Measurements from ENCODE around the gene ZBTB44. TPM values are rescaled to one million over a fixed set of nuclear protein-coding genes. Genes with fewer than 3 reads are reported as not detected.

The ZBTB44 gene
- polyA plus RNA-seq, 1 of the 3 experiments (the other 2 are of a cell fraction): 5.0 TPM

- ChIA-PET CTCF (no interaction called here), POLR2A (no interaction called here)
- no peak overlapping the region for H3K27ac ChIP-seq (ENCODE audit: low read depth in 2 of 2, low read length in 1 of 2)
- H3K4me3 ChIP-seq (ENCODE audit: low read depth in 2 of 2, low read length in 1 of 2): no peak overlapping the region
- H3K27me3 ChIP-seq (ENCODE audit: insufficient read depth): no peaks in the 10 kb centered on the region; the same call in 1 of the 2 replicates
- WGBS (ENCODE audit: low lambda C conversion rate): 64% methylated on average over 8 of the region's 19 CpGs
- H3F3A ChIP-seq (replicated peaks; ENCODE audit: insufficient read depth): no peaks in the 10 kb centered on the region
- H4K20me1 ChIP-seq (ENCODE audit: insufficient read depth): no peaks in the 10 kb centered on the region
- H3K79me2 ChIP-seq (ENCODE audit: insufficient read depth): no peaks in the 10 kb centered on the region
- H3K9ac ChIP-seq: no peak overlapping the region
- no peaks in the 10 kb centered on the region for H3K4me1 ChIP-seq (ENCODE audit: control insufficient read depth in 1 of 2, insufficient read depth in 2 of 2, low read depth in 1 of 2, low read length in 1 of 2)
- no peak overlapping the region for H3K4me2 ChIP-seq
- H3K9me2 ChIP-seq: no peaks in the 10 kb centered on the region
- TF ChIP-seq, protein P1, sequence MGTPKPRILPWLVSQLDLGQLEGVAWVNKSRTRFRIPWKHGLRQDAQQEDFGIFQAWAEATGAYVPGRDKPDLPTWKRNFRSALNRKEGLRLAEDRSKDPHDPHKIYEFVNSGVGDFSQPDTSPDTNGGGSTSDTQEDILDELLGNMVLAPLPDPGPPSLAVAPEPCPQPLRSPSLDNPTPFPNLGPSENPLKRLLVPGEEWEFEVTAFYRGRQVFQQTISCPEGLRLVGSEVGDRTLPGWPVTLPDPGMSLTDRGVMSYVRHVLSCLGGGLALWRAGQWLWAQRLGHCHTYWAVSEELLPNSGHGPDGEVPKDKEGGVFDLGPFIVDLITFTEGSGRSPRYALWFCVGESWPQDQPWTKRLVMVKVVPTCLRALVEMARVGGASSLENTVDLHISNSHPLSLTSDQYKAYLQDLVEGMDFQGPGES (IDR thresholded peaks at IDR 0.05; ENCODE audit: low read depth, low read length): no peak
- TF ChIP-seq FOSL2 (IDR thresholded peaks at IDR 0.05; ENCODE audit: borderline replicate concordance, low read depth) (no peak), MEF2A (IDR thresholded peaks at IDR 0.05; ENCODE audit: borderline replicate concordance, low read depth) (no peak), TCF12 (IDR thresholded peaks at IDR 0.05) (no peak), RFX5 (IDR thresholded peaks at IDR 0.05; ENCODE audit: low read length) (no peak), TAF1 (IDR thresholded peaks at IDR 0.05; ENCODE audit: borderline replicate concordance, low read depth, low read length) (no peak), FOXM1 (IDR thresholded peaks at IDR 0.05; ENCODE audit: low read depth) (no peak), MXI1 (IDR thresholded peaks at IDR 0.05; ENCODE audit: low read depth, low read length) (no peak), ZBTB33 (IDR thresholded peaks at IDR 0.05; ENCODE audit: borderline replicate concordance, low read depth) (no peak), GATA2 (CRISPR knock-in tag; IDR thresholded peaks at IDR 0.05) (no peak), NRF1 (IDR thresholded peaks at IDR 0.05; ENCODE audit: low read depth, low read length) (no peak)
- no peak overlapping the region for H2AFZ ChIP-seq (ENCODE audit: low read depth)
- no peaks in the 10 kb centered on the region for H3K9me3 ChIP-seq
- no peaks in the 10 kb centered on the region for H3K36me3 ChIP-seq (replicated peaks in 1 of 2; ENCODE audit: control insufficient read depth in 1 of 2, insufficient read depth in 2 of 2, low read length in 1 of 2)
- DNase-seq: no peak
These were observed 126.0 kb downstream of the ZBTB44 start for GRCh38 chr11:130188585-130189347.

- H3K9me2 ChIP-seq: no peaks in the 10 kb centered on the region
- TF ChIP-seq RFX5 (IDR thresholded peaks at IDR 0.05; ENCODE audit: low read length): no peak
- no peak for TF ChIP-seq FOXJ3 (CRISPR knock-in tag; IDR thresholded peaks at IDR 0.05)
- TF ChIP-seq ELF1 (IDR thresholded peaks at IDR 0.05): no peak
- no peak for TF ChIP-seq EP300 (IDR thresholded peaks at IDR 0.05; ENCODE audit: borderline replicate concordance in 1 of 2, low read depth in 1 of 2, low read length in 1 of 2)
- TF ChIP-seq TEAD4 (IDR thresholded peaks at IDR 0.05; ENCODE audit: borderline replicate concordance, insufficient read depth): no peak
- no peak for TF ChIP-seq FOXM1 (IDR thresholded peaks at IDR 0.05; ENCODE audit: low read depth)
- no peak for TF ChIP-seq NFIC (IDR thresholded peaks at IDR 0.05; ENCODE audit: borderline replicate concordance)
- TF ChIP-seq SMC3 (IDR thresholded peaks at IDR 0.05; ENCODE audit: low read depth, low read length): no peak
- no peak for TF ChIP-seq FOSL2 (IDR thresholded peaks at IDR 0.05; ENCODE audit: borderline replicate concordance, low read depth)
- no peak for TF ChIP-seq MEF2A (IDR thresholded peaks at IDR 0.05; ENCODE audit: borderline replicate concordance, low read depth)
- TF ChIP-seq MAX (IDR thresholded peaks at IDR 0.05; ENCODE audit: low read depth): no peak
- TF ChIP-seq RXRA (IDR thresholded peaks at IDR 0.05; ENCODE audit: borderline replicate concordance, low read depth): no peak
- no peak for TF ChIP-seq RAD21 (IDR thresholded peaks at IDR 0.05; ENCODE audit: low read length)
- no peak overlapping the region for H3K4me2 ChIP-seq
- WGBS (ENCODE audit: low lambda C conversion rate): 82% methylated on average over 14 of the region's 14 CpGs
- ChIA-PET POLR2A (no interaction called here), CTCF (no interaction called here)
- no peak overlapping the region for H3K27ac ChIP-seq (ENCODE audit: low read depth in 2 of 2, low read length in 1 of 2)
- no peaks in the 10 kb centered on the region for H4K20me1 ChIP-seq (ENCODE audit: insufficient read depth)
- H3K4me1 ChIP-seq (ENCODE audit: control insufficient read depth in 1 of 2, insufficient read depth in 2 of 2, low read depth in 1 of 2, low read length in 1 of 2): no peaks in the 10 kb centered on the region
- H3K36me3 ChIP-seq (replicated peaks in 1 of 2; ENCODE audit: control insufficient read depth in 1 of 2, insufficient read depth in 2 of 2, low read length in 1 of 2): no peaks in the 10 kb centered on the region
- no peaks in the 10 kb centered on the region for H3F3A ChIP-seq (replicated peaks; ENCODE audit: insufficient read depth)
- no peaks in the 10 kb centered on the region; the same call in 1 of the 2 replicates for H3K27me3 ChIP-seq (ENCODE audit: insufficient read depth)
- no peaks in the 10 kb centered on the region for H3K9me3 ChIP-seq
- no peak overlapping the region for H2AFZ ChIP-seq (ENCODE audit: low read depth)
- H3K79me2 ChIP-seq (ENCODE audit: insufficient read depth): no peaks in the 10 kb centered on the region
- H3K9ac ChIP-seq: no peak overlapping the region
- no peak for DNase-seq
- no peak overlapping the region for H3K4me3 ChIP-seq (ENCODE audit: low read depth in 2 of 2, low read length in 1 of 2)
These were observed 126.7 kb downstream of the ZBTB44 start for GRCh38 chr11:130188047-130188446.

Measured in SK-N-SH (cell line).